GM19372 (cell line): ENCODE measurements around the gene DAP.
"Not testable (repeated sequence)": the region's sequence is repeated elsewhere in the genome, so short reads cannot be mapped to it uniquely, and the experiment has no call there.

Experiments
- ATAC-seq: cut with Tn5 transposase; IDR thresholded peaks from one replicate; pipeline ENCODE4 v1.9.1; 2021; ENCODE audit warnings: mild to moderate bottlenecking, low read depth, moderate library complexity; ENCODE audit not compliant: unreplicated experiment

DAP gene

GRCh38 chr5:10736354-10736753 lies 24.7 kb downstream of the DAP start:
- no peak for ATAC-seq

- peak; percentile 73 for ATAC-seq
Measured at GRCh38 chr5:10735569-10736276, 25.3 kb downstream of the DAP start.

- ATAC-seq: no peak
Measured at GRCh38 chr5:10734832-10735523, 26.1 kb downstream of the DAP start.

- no peak for ATAC-seq
Measured at GRCh38 chr5:10734037-10734709, 26.9 kb downstream of the DAP start.

GRCh38 chr5:10733426-10733825 lies 27.6 kb downstream of the DAP start:
- no peak for ATAC-seq

- ATAC-seq: no peak
Measured at GRCh38 chr5:10731913-10732312, 29.1 kb downstream of the DAP start.

- ATAC-seq: no peak
Measured at GRCh38 chr5:10730043-10730351, 31.0 kb downstream of the DAP start.

GRCh38 chr5:10729320-10730042 lies 31.6 kb downstream of the DAP start:
- no peak for ATAC-seq

- ATAC-seq: no peak
Measured at GRCh38 chr5:10728679-10729078, 32.4 kb downstream of the DAP start.

- ATAC-seq: no peak
Measured at GRCh38 chr5:10727861-10728260, 33.2 kb downstream of the DAP start.

GRCh38 chr5:10726913-10727517 lies 34.0 kb downstream of the DAP start:
- peak; percentile 93 for ATAC-seq

- ATAC-seq: no peak
Measured at GRCh38 chr5:10726179-10726912, 34.7 kb downstream of the DAP start.

GRCh38 chr5:10725636-10726035 lies 35.4 kb downstream of the DAP start:
- no peak for ATAC-seq

GRCh38 chr5:10724781-10725507 lies 36.1 kb downstream of the DAP start:
- no peak for ATAC-seq

GRCh38 chr5:10723514-10723913 lies 37.5 kb downstream of the DAP start:
- no peak for ATAC-seq

GRCh38 chr5:10720766-10721165 lies 40.3 kb downstream of the DAP start:
- not testable (repeated sequence) for ATAC-seq

- ATAC-seq: no peak
Measured at GRCh38 chr5:10719965-10720364, 41.1 kb downstream of the DAP start.

GRCh38 chr5:10718617-10719016 lies 42.4 kb downstream of the DAP start:
- not testable (repeated sequence) for ATAC-seq

GRCh38 chr5:10716825-10717224 lies 44.2 kb downstream of the DAP start:
- ATAC-seq: not testable (repeated sequence)
